ENCODE measurements around the gene ADAMTS9. TPM values are rescaled to one million over a fixed set of nuclear protein-coding genes. Genes with fewer than 3 reads are reported as not detected.

Gene ADAMTS9
- total and polyA plus RNA-seq, 10 donors: 9.1 to 112 (median 34.8) TPM

- DNase-seq: no peak
- intact Hi-C loops (cut with DNase I; ENCODE audit: low total_unique reads): no loop called here
- no peak overlapping the region for H3K4me3 ChIP-seq
- H3K27ac ChIP-seq: no peak overlapping the region
- no peaks in the 10 kb centered on the region for H3K27me3 ChIP-seq (replicated peaks in 1 of 7)
- TF ChIP-seq POLR2A (IDR thresholded peaks at IDR 0.05) (no peak), CTCF (IDR thresholded peaks at IDR 0.05 in 8 of 11, conservative IDR thresholded peaks at IDR 0.05 in 3 of 11) (no peak), POLR2AphosphoS5 (IDR thresholded peaks at IDR 0.05) (no peak)
- H3K9me3 ChIP-seq: no peaks in the 10 kb centered on the region
- peaks cover 0 to 65% (median 7%) of the 10 kb centered on the region in 6 donors for H3K36me3 ChIP-seq
- H3K4me1 ChIP-seq: no peaks in the 10 kb centered on the region
- 76 to 86% (median 81%) methylated on average over 3 of the region's 3 CpGs for WGBS, 5 donors
Measured at GRCh38 chr3:64604313-64604712, 83.5 kb downstream of the ADAMTS9 start.

- Histone ChIP-seq H3K36me3 (peaks cover 0 to 83% (median 10%) of the 10 kb centered on the region in 6 donors), H3K9me3 (no peaks in the 10 kb centered on the region), H3K27ac (no peak overlapping the region), H3K4me1 (no peaks in the 10 kb centered on the region), H3K27me3 (replicated peaks in 1 of 7) (no peaks in the 10 kb centered on the region), H3K4me3 (no peak overlapping the region)
- WGBS, 5 donors: 93 to 97% (median 94%) methylated on average over 9 of the region's 9 CpGs
- TF ChIP-seq CTCF (IDR thresholded peaks at IDR 0.05 in 8 of 11, conservative IDR thresholded peaks at IDR 0.05 in 3 of 11) (no peak), POLR2A (IDR thresholded peaks at IDR 0.05) (no peak), POLR2AphosphoS5 (IDR thresholded peaks at IDR 0.05) (no peak)
- intact Hi-C loops (cut with DNase I; ENCODE audit: low total_unique reads): no loop called here
- DNase-seq: no peak
Measured at GRCh38 chr3:64601824-64602223, 86.0 kb downstream of the ADAMTS9 start.

GRCh38 chr3:64600246-64600950 lies 87.4 kb downstream of the ADAMTS9 start:
- peaks cover 0 to 72% (median 9%) of the 10 kb centered on the region in 6 donors for H3K36me3 ChIP-seq
- H3K9me3 ChIP-seq: no peaks in the 10 kb centered on the region
- no peak overlapping the region for H3K27ac ChIP-seq
- TF ChIP-seq POLR2AphosphoS5 (IDR thresholded peaks at IDR 0.05) (no peak), POLR2A (IDR thresholded peaks at IDR 0.05) (no peak), CTCF (IDR thresholded peaks at IDR 0.05 in 8 of 11, conservative IDR thresholded peaks at IDR 0.05 in 3 of 11) (no peak)
- H3K4me1 ChIP-seq: no peaks in the 10 kb centered on the region
- DNase-seq: no peak
- no peak overlapping the region for H3K4me3 ChIP-seq
- WGBS, 5 donors: 77 to 88% (median 82%) methylated on average over 9 of the region's 9 CpGs
- no peaks in the 10 kb centered on the region for H3K27me3 ChIP-seq (replicated peaks in 1 of 7)
- intact Hi-C loops (cut with DNase I; ENCODE audit: low total_unique reads): no loop called here

GRCh38 chr3:64599651-64600050 lies 88.1 kb downstream of the ADAMTS9 start:
- H3K4me1 ChIP-seq: no peaks in the 10 kb centered on the region
- H3K9me3 ChIP-seq: no peaks in the 10 kb centered on the region
- DNase-seq: no peak
- intact Hi-C loops (cut with DNase I; ENCODE audit: low total_unique reads): no loop called here
- 76 to 92% (median 90%) methylated on average over 2 of the region's 2 CpGs for WGBS, 5 donors
- no peak overlapping the region for H3K27ac ChIP-seq
- no peak overlapping the region for H3K4me3 ChIP-seq
- no peaks in the 10 kb centered on the region for H3K27me3 ChIP-seq (replicated peaks in 1 of 7)
- H3K36me3 ChIP-seq: peaks cover 0 to 72% (median 8%) of the 10 kb centered on the region in 6 donors
- TF ChIP-seq POLR2A (IDR thresholded peaks at IDR 0.05) (no peak), POLR2AphosphoS5 (IDR thresholded peaks at IDR 0.05) (no peak), CTCF (IDR thresholded peaks at IDR 0.05 in 8 of 11, conservative IDR thresholded peaks at IDR 0.05 in 3 of 11) (no peak)
